Activated CD4-positive, alpha-beta T cell treated with anti-CD3 and anti-CD28 coated beads, Interleukin-2, amount 10 ng/mL, durations not matched to agents 24 days and 14 days (primary cell): ENCODE measurements around the gene ST3GAL5. TPM values are rescaled to one million over a fixed set of nuclear protein-coding genes. Genes with fewer than 3 reads are reported as not detected.

Experiments used
- DNase-seq: peaks from one replicate; pipeline ENCODE4 v3.0.0; 2022
- H3K27ac Mint-ChIP-seq: one replicate; pipeline ENCODE4 v1.8.0; 2022; ENCODE audit warnings: mild to moderate bottlenecking, mixed read lengths
- H3K27me3 Mint-ChIP-seq: one replicate; pipeline ENCODE4 v1.8.0; 2022; ENCODE audit warnings: mixed read lengths
- H3K36me3 Mint-ChIP-seq: one replicate; pipeline ENCODE4 v1.8.0; 2022; ENCODE audit warnings: low read depth, mild to moderate bottlenecking, mixed read lengths
- H3K4me1 Mint-ChIP-seq: one replicate; pipeline ENCODE4 v1.8.0; 2021; ENCODE audit warnings: mixed read lengths
- H3K4me3 Mint-ChIP-seq: one replicate; pipeline ENCODE4 v1.8.0; 2022; ENCODE audit warnings: mild to moderate bottlenecking, moderate library complexity, mixed read lengths
- H3K9me3 Mint-ChIP-seq: one replicate; pipeline ENCODE4 v1.8.0; 2021; ENCODE audit warnings: mixed read lengths
- intact Hi-C: fragments of 100-400 bp; cut with micrococcal nuclease; formaldehyde crosslinking; loops from one replicate; pipeline ENCODE4 v1.15.1; 2023
- total RNA-seq: library from RNA; stranded (reverse); gene quantifications from 2 replicates; pipeline ENCODE4 v1.2.3, GENCODE V29; 2022

Gene ST3GAL5
- total RNA-seq, 1 donor from 2014 or later = 14.6 TPM

DNA sequence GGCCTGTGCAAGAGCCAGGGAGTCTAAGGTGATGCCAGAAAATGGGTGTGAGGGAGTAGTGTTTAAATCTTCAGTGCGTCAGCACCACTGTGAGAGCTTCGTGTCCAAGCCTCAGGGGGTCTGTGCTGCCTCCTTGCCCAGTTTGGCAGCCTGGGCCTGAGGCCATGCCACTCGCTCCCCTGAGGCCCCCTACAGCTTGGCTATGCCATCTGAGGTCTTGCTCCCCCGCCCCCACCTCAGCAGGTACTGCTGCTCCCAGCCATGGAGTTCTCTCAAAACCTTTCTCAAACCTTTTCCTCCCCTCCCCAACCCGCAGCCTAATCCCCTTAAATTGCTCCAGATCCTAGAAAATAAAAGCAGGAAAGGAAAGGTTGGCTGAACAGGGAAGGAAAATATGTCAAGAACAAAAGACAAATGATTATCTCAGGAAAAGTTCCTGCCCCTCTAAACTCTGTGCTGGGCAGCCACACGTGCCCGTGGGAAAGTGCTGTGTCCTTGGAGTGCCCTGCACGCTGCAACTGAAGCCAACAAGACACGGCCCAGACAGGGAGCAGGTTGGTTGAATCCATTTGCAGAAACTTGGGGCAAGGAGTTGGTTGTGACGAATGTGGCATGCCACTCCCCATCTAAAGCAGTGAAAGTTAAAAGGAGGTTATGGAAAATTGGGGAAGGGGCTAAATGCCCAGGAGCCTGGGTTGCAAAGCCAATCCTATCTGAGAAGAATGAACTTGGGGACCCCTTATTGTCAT, 73.8 kb downstream of the ST3GAL5 start:
- no peaks in the 10 kb centered on the region for H3K36me3 Mint-ChIP-seq
- DNase-seq = no peak
- H3K27me3 Mint-ChIP-seq = peaks cover 22% of the 10 kb centered on the region
- peaks cover 3% of the 10 kb centered on the region for H3K4me1 Mint-ChIP-seq
- no peaks in the 10 kb centered on the region for H3K9me3 Mint-ChIP-seq
- no peak overlapping the region for H3K27ac Mint-ChIP-seq
- no peak overlapping the region for H3K4me3 Mint-ChIP-seq
- intact Hi-C loops = loop anchor here (1.0 to 5.0 kb wide), 4 partner anchors 65 to 178 kb away; no protein-coding TSS in a partner anchor

DNA sequence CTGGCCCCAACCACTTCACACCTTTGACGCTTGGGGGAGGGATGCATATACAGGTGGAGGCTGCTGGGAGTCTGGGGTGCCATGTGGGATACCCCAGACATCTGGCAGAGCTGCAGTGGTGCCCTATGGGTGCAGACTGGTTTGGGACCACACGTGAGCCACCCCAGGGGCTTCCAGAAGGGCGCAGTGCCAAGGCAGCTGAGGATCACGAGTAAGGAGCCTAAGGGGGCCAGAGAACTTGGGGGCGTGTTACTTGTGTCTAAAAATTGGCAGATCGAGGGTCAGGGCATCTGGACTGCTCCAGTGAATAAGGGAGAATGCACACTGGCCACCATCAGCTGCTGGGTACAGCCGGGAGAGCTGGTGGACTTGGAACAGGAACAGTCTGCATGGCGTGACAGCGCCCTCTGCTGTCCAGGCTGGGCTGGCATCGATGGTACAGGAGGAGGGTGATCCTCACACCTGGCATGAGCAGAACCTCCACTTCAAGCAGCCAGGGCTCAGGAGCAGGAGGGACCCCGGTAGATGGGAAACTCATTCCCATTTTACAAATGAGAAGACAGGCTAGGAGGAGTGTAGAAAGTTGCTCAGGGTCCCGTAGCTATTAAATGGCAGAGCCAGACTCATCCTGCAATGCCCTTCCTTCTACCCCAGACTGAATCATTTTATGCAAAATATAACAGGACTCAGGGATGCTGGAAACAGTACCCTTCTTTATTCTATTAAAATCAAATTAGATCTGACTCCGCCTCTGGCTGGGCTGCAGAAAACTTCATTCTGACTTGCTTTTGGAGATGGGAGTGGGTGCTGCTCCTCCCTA, 74.6 kb downstream of the ST3GAL5 start:
- Mint-ChIP-seq H3K36me3 (no peaks in the 10 kb centered on the region), H3K27me3 (peaks cover 17% of the 10 kb centered on the region), H3K4me3 (no peak overlapping the region), H3K27ac (no peak overlapping the region), H3K9me3 (no peaks in the 10 kb centered on the region), H3K4me1 (peaks cover 3% of the 10 kb centered on the region)
- intact Hi-C loops = loop anchor here (1.0 to 5.0 kb wide), 4 partner anchors 64 to 177 kb away; no protein-coding TSS in a partner anchor
- DNase-seq = peak; percentile 95

DNA sequence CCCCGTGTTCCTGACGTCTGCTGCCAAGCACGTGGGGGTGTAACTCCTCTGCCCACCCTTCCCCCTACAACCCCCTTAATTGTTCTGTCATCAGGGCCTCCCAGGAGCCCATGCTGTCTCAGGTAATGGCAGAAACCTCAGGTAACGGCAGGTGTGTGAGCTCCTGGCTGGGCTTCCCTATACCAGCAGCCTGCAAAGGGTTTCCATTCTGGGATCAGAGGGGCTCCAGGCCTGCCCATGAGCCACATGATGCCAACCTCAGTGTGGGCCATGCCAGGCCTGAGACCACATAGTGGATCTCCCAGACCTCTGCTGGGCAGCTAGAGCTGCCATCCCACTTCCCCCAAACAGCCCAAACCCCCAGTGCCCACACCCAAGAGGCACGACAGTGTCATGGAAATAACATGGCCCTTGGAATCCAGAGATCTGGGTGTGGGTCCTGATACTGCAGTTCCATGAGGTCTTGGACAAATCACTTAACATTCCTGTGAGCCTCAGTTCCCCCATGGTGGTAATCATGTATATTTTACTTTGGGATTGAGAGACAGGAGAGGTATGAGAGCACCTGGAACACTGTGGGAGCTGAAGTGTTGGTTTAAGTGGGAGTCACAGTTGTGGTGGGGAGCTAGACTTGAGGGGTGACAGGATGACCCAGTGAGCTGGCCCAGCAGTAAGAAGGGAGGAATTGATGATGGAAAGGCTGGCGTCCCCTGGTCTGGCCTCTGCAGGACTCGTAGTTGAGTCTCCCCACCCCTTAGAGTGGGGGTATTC, 75.4 kb downstream of the ST3GAL5 start:
- no peak overlapping the region for H3K27ac Mint-ChIP-seq
- no peaks in the 10 kb centered on the region for H3K36me3 Mint-ChIP-seq
- H3K4me3 Mint-ChIP-seq = no peak overlapping the region
- intact Hi-C loops = loop anchor here (5.0 kb wide), 1 partner anchor 136 kb away; no protein-coding TSS in a partner anchor
- no peaks in the 10 kb centered on the region for H3K9me3 Mint-ChIP-seq
- peaks cover 15% of the 10 kb centered on the region for H3K27me3 Mint-ChIP-seq
- no peak for DNase-seq
- H3K4me1 Mint-ChIP-seq = peaks cover 3% of the 10 kb centered on the region

DNA sequence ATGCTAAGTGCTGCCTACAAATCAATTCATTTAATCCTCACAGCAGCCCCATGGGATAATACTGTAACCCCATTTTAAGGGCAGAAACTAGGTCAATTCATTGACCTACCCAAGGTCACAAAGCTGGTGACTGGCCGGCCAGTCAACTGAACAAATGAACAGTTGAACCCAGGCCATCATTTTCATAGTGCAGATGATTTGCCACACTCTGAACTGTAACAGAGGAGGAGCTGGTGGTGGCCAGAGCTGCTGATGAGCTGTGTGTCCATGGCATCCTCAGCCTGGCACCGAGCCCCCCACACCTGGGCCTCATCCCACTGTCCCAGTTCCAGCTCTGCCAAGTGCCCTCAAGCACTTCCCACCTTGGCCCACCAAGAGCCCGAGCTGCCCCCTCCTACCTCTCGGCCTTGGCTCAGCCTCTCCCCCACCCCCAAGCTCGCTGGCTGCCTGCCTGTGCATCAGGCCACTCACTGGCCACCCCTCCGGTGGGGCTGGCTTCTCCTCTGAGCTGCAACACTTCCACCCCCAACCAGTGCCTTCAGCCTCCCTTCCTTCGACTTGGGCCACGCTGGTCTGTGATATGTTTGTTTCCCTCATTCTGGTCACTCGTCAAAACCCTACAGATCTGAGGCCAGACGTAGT, 76.6 kb downstream of the ST3GAL5 start:
- H3K9me3 Mint-ChIP-seq = no peaks in the 10 kb centered on the region
- H3K36me3 Mint-ChIP-seq = no peaks in the 10 kb centered on the region
- intact Hi-C loops = loop anchor here (5.0 kb wide), 1 partner anchor 135 kb away; no protein-coding TSS in a partner anchor
- no peak overlapping the region for H3K4me3 Mint-ChIP-seq
- no peak for DNase-seq
- H3K27me3 Mint-ChIP-seq = peaks cover 11% of the 10 kb centered on the region
- H3K4me1 Mint-ChIP-seq = peaks cover 3% of the 10 kb centered on the region
- H3K27ac Mint-ChIP-seq = no peak overlapping the region

DNA sequence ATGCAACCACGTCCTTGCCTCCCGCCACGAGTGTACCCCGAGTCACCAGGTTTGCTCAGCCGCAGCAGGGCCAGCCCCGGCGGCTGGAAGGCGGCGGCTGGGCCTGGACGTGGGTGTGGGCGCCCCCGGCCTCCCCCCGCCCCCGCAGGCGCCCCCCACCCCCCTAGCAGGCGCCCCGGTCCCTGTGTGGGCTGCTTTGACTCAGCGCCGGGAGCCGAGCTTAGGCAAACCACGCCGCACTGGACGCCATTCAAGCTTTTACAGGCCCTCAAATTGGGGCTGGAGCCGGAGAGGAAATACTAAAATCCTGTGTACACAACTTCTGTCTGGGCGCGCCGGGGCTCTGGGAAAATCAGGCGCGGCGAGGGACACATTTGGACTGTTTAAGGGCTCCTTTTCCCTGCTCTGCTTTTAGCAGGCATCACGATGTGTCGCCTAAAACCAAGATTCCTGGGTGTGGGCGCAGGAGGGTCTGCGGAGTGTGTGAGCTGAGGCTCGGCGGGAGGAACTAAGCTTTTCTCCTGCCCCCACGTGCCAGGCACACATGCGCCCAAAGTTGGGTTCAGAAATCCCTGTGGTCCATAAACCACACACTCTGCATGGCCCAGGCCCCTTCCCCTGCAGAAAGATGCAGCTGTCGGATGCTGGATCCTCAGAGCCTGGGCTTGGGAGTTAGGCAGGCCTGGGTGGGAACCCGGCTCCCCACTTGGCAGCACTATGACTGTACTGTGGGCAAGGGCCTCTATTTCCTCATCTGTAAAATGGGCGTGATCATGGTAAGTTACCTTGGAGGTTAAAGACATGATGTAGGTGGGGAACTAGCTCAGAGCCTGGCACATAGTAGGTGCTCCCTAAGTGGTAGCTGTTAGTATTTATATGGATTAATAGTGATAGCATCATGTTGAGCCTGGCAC, 77.4 kb downstream of the ST3GAL5 start:
- Mint-ChIP-seq H3K36me3 (no peaks in the 10 kb centered on the region), H3K27ac (no peak overlapping the region), H3K27me3 (peaks cover 11% of the 10 kb centered on the region), H3K4me3 (no peak overlapping the region), H3K4me1 (peaks cover 3% of the 10 kb centered on the region), H3K9me3 (no peaks in the 10 kb centered on the region)
- intact Hi-C loops = loop anchor here (5.0 kb wide), 1 partner anchor 134 kb away; no protein-coding TSS in a partner anchor
- DNase-seq = no peak

DNA sequence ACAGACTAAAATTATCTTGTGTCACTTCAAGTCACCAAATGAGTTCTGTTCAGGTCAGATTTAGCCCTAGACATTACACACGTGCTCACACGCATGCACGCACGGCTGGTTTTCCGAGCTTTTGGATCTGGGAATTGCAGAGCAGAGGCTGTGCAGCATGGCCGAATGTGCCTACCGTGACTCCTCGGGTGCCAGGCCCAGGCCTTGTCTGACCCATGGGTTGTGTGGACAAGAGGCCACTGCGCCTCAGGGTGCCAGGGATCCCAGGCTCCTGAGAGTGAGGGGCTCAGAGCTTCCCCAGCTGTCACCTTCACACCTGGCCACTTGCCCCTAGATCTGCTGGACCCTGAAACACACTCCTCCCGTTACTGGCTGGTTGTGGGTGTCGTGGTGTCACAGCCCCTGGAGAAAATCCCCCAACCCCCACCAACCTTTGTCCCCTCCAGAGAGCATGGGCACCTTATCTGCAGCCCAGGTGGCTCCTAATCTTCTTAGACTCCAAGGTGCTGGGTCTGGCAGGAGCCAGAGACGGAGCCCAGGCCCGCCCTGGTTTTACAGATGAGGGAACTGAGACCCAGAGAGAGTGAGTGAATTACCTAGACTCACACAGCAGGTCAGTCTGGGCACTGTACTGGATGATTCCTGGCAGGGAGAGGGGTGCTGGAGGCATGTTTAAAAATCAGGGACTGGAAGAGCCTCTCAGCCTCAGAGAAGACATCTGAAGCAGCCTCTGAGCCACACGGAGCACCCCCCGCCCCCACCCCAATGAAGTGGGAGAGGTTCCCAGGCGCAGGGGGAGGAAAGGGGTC, 78.2 kb downstream of the ST3GAL5 start:
- no peak overlapping the region for H3K27ac Mint-ChIP-seq
- peaks cover 11% of the 10 kb centered on the region for H3K27me3 Mint-ChIP-seq
- H3K4me3 Mint-ChIP-seq = no peak overlapping the region
- H3K36me3 Mint-ChIP-seq = no peaks in the 10 kb centered on the region
- no peak for DNase-seq
- peaks cover 3% of the 10 kb centered on the region for H3K4me1 Mint-ChIP-seq
- no peaks in the 10 kb centered on the region for H3K9me3 Mint-ChIP-seq
- intact Hi-C loops = loop anchor here (5.0 kb wide), 1 partner anchor 133 kb away; no protein-coding TSS in a partner anchor

DNA sequence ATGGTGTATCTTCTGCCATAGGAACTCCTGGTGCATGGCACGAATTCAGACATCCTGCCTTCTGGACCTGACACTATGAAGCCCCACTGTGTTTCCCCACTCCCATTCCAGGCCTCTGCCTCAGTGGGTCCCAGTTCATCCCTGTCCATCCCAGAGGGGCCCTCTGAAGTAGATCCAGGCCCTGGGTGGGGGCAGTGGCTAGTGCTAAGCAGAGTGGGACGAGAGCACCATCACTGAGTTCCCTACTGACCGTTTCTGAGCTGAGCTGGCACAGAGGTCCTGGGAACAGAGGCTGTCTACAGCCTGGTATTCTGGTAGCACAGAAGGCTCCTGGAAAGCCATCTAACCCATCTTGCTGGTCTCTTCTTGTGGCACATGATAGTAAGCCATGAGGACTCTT, 81.0 kb downstream of the ST3GAL5 start:
- intact Hi-C loops = no loop called here
- no peak overlapping the region for H3K27ac Mint-ChIP-seq
- H3K4me1 Mint-ChIP-seq = peaks cover 3% of the 10 kb centered on the region
- no peak overlapping the region for H3K4me3 Mint-ChIP-seq
- no peaks in the 10 kb centered on the region for H3K9me3 Mint-ChIP-seq
- no peaks in the 10 kb centered on the region for H3K36me3 Mint-ChIP-seq
- peaks cover 3% of the 10 kb centered on the region for H3K27me3 Mint-ChIP-seq
- no peak for DNase-seq

DNA sequence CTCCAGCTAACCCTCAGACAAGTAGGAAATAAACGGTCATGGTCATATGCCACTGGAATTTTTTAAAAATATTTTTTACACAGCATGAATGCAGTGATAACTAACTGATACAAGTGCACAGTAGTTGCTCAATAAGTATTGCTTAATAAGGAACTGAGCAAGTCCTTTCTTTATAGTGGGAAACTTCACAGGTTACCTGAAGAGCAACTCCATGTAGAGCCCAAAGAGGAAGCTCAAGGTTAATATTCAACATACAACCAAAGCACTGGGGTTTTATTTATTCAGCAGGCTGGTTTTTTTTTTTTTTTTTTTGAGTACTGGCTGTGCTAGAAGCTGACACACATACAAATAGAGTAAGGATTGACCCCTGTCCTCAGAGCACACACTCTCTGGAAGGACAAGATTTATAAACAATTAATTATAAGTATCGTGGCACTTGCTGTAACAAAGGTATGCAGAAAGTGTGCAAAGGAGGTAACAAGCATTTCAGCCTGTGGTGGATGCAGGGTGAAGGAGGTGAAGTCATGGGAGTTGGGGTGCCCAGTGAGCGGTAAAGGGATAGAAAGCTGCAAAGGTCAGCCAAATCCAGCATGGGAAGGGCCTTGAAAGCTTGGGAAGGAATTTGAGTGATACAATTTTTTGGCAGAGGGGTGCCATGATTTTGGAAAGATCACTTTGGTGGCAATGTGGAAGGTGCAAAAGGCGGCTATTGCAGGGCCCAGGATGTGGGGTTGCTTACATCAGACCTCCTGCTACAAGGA, 82.3 kb downstream of the ST3GAL5 start:
- peaks cover 3% of the 10 kb centered on the region for H3K4me1 Mint-ChIP-seq
- peaks cover 3% of the 10 kb centered on the region for H3K27me3 Mint-ChIP-seq
- no peak overlapping the region for H3K4me3 Mint-ChIP-seq
- no peaks in the 10 kb centered on the region for H3K36me3 Mint-ChIP-seq
- no peak overlapping the region for H3K27ac Mint-ChIP-seq
- DNase-seq = no peak
- H3K9me3 Mint-ChIP-seq = no peaks in the 10 kb centered on the region
- intact Hi-C loops = no loop called here

DNA sequence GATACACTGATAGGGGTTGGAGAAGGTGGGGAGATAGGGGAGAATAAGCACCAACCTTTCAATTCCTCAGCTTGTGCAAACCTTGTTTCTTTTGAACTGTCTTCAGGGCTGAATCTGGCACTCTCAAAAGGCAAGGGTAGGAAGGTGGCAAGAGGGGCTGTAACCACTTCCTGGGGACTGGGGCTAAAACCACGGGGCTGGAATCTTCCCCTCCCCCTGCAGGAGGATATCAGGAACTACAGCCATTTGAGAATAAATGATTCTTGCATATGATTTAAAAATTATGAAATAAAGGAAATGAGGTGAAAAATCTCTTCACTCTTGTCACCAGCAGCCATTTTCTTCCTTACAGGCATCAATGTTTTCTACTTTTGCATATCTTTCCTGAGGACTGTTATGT, 84.2 kb downstream of the ST3GAL5 start:
- peak; percentile 77 for DNase-seq
- no peaks in the 10 kb centered on the region for H3K36me3 Mint-ChIP-seq
- H3K9me3 Mint-ChIP-seq = no peaks in the 10 kb centered on the region
- H3K27ac Mint-ChIP-seq = no peak overlapping the region
- peaks cover 6% of the 10 kb centered on the region for H3K27me3 Mint-ChIP-seq
- peaks cover 6% of the 10 kb centered on the region for H3K4me1 Mint-ChIP-seq
- intact Hi-C loops = loop anchor here (2.0 kb wide), 1 partner anchor 54 kb away; no protein-coding TSS in a partner anchor
- H3K4me3 Mint-ChIP-seq = no peak overlapping the region

DNA sequence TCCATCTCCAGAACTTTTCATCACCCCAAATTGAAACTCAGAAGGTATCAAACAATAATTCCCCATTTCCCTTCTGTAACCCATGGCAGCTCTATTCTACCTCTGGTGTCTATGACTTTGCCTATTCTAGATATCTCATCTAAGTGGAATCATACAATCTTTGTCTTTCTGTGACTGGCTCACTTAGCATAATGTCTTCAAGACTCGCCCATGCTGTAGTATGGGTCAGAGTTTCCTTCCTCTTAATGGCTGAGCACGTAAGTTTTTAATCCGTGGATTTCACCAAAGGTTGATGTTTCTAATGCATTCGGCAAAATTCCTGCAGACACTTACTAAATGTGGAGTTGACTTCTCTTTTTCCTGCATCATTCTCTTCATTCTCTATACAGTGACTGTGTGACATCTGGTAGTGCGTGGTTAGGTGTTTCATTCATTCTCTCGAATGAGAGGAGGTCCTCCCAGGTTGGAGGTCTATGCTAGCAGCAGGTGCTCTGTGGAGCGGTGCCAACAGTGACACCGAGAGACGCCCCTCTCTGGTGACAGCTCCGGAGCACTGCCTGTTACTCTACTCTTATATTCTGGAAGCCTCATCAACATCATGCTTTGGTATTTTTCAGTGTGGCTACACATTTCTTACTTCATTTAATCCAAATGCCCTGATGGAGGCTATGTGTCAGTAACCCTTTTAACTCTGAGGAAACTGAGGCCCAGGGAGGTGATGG, 84.9 kb downstream of the ST3GAL5 start:
- Mint-ChIP-seq H3K4me3 (no peak overlapping the region), H3K36me3 (no peaks in the 10 kb centered on the region), H3K27me3 (peaks cover 4% of the 10 kb centered on the region), H3K9me3 (no peaks in the 10 kb centered on the region), H3K4me1 (peaks cover 6% of the 10 kb centered on the region), H3K27ac (no peak overlapping the region)
- intact Hi-C loops = loop anchor here (2.0 kb wide), 1 partner anchor 53 kb away; no protein-coding TSS in a partner anchor
- no peak for DNase-seq
